Measurements from ENCODE around the gene HLA-DPA1. TPM values are rescaled to one million over a fixed set of nuclear protein-coding genes. Genes with fewer than 3 reads are reported as not detected.
A peak's percentile ranks its signal among the peaks of the same experiment; 100 is the strongest.
"Not testable (repeated sequence)": the region's sequence is repeated elsewhere in the genome, so short reads cannot be mapped to it uniquely, and the experiment has no call there.

Gene HLA-DPA1
- total RNA-seq, 4 donors from 2014 or later: 14.6 to 70.1 (median 50.4) TPM

GRCh38 chr6:33103776-33104175 lies 30.3 kb upstream of the HLA-DPA1 start:
- H3K4me1 ChIP-seq: no peaks in the 10 kb centered on the region
- no peak for TF ChIP-seq CTCF (IDR thresholded peaks at IDR 0.05)
- TF ChIP-seq POLR2A (IDR thresholded peaks at IDR 0.05): no peak
- no peak overlapping the region for H3K4me3 ChIP-seq
- no peak for DNase-seq
- no peaks in the 10 kb centered on the region for H3K9me3 ChIP-seq
- no peaks in the 10 kb centered on the region for H3K27me3 ChIP-seq
- H3K27ac ChIP-seq: no peak overlapping the region
- H3K36me3 ChIP-seq: no peaks in the 10 kb centered on the region

- H3K27me3 ChIP-seq, H3K9me3 ChIP-seq, H3K4me1 ChIP-seq, H3K27ac ChIP-seq, DNase-seq, H3K36me3 ChIP-seq, H3K4me3 ChIP-seq: not testable (repeated sequence)
Measured at GRCh38 chr6:33101121-33101737, 27.8 kb upstream of the HLA-DPA1 start.

- no peak for DNase-seq
- Histone ChIP-seq H3K4me3 (no peak overlapping the region), H3K9me3 (no peaks in the 10 kb centered on the region), H3K4me1 (peaks cover 0 to 4% (median 0%) of the 10 kb centered on the region in 4 donors), H3K36me3 (no peaks in the 10 kb centered on the region), H3K27me3 (no peaks in the 10 kb centered on the region), H3K27ac (no peak overlapping the region)
- no peak for TF ChIP-seq CTCF (IDR thresholded peaks at IDR 0.05)
- no peak for TF ChIP-seq POLR2A (IDR thresholded peaks at IDR 0.05)
Measured at GRCh38 chr6:33095681-33096080, 22.2 kb upstream of the HLA-DPA1 start.

GRCh38 chr6:33093855-33094254 lies 20.4 kb upstream of the HLA-DPA1 start:
- Histone ChIP-seq H3K4me3 (no peak overlapping the region), H3K27ac (no peak overlapping the region), H3K36me3 (no peaks in the 10 kb centered on the region), H3K9me3 (no peaks in the 10 kb centered on the region), H3K27me3 (no peaks in the 10 kb centered on the region), H3K4me1 (peaks cover 0 to 4% (median 0%) of the 10 kb centered on the region in 4 donors)
- no peak for DNase-seq
- TF ChIP-seq CTCF (IDR thresholded peaks at IDR 0.05) (no peak), POLR2A (IDR thresholded peaks at IDR 0.05) (no peak)

GRCh38 chr6:33092385-33092784 lies 18.9 kb upstream of the HLA-DPA1 start:
- no peak for DNase-seq
- no peaks in the 10 kb centered on the region for H3K27me3 ChIP-seq
- TF ChIP-seq CTCF (IDR thresholded peaks at IDR 0.05) (no peak), POLR2A (IDR thresholded peaks at IDR 0.05) (no peak)

GRCh38 chr6:33091957-33092356 lies 18.5 kb upstream of the HLA-DPA1 start:
- H3K27me3 ChIP-seq: no peaks in the 10 kb centered on the region
- no peaks in the 10 kb centered on the region for H3K9me3 ChIP-seq
- TF ChIP-seq CTCF (IDR thresholded peaks at IDR 0.05): peak; percentile 26 to 59 (median 40)
- no peak for TF ChIP-seq POLR2A (IDR thresholded peaks at IDR 0.05)
- H3K27ac ChIP-seq: no peak overlapping the region
- no peaks in the 10 kb centered on the region for H3K36me3 ChIP-seq
- DNase-seq: peak in 2 of 3 donors; percentile 57 to 79
- H3K4me3 ChIP-seq: no peak overlapping the region
- H3K4me1 ChIP-seq: peaks cover 0 to 4% (median 0%) of the 10 kb centered on the region in 4 donors

More at GRCh38 chr6:33092385-33092784, 18.9 kb upstream of the HLA-DPA1 start:
- H3K9me3 ChIP-seq: no peaks in the 10 kb centered on the region
- H3K4me3 ChIP-seq: no peak overlapping the region
- H3K27ac ChIP-seq: no peak overlapping the region
- peaks cover 0 to 4% (median 0%) of the 10 kb centered on the region in 4 donors for H3K4me1 ChIP-seq
- no peaks in the 10 kb centered on the region for H3K36me3 ChIP-seq

All from Peyer's patch (tissue), 4 donors.